Measurements from ENCODE around the gene CHID1.

CHID1 gene

GRCh38 chr11:820655-821511 lies 89.7 kb downstream of the CHID1 start:
- H3K4me3 Mint-ChIP-seq = peak overlapping the region; percentile 85
- no peaks in the 10 kb centered on the region for H3K27me3 Mint-ChIP-seq
- H3K36me3 Mint-ChIP-seq = peaks cover 11% of the 10 kb centered on the region
- H3K4me1 Mint-ChIP-seq = peaks cover 32% of the 10 kb centered on the region
- H3K9me3 Mint-ChIP-seq = no peaks in the 10 kb centered on the region
- H3K27ac Mint-ChIP-seq = peak overlapping the region; percentile 85
- no peak for ATAC-seq

GRCh38 chr11:819943-820649 lies 90.5 kb downstream of the CHID1 start:
- Mint-ChIP-seq H3K9me3 (no peaks in the 10 kb centered on the region), H3K4me3 (peak overlapping the region; percentile 85), H3K36me3 (peaks cover 6% of the 10 kb centered on the region), H3K27ac (peak overlapping the region; percentile 85), H3K27me3 (no peaks in the 10 kb centered on the region), H3K4me1 (peaks cover 32% of the 10 kb centered on the region)
- peak; percentile 90 for ATAC-seq

- peak overlapping the region; percentile 85 for H3K27ac Mint-ChIP-seq
These were observed 91.3 kb downstream of the CHID1 start for GRCh38 chr11:819129-819931.

GRCh38 chr11:818396-819128 lies 92.0 kb downstream of the CHID1 start, which contains the start of gene PNPLA2:
TSS of gene PNPLA2 (plus strand) at chr11:818914. CDS start at chr11:819719, 805 bp downstream.
- no peaks in the 10 kb centered on the region for H3K27me3 Mint-ChIP-seq
- H3K9me3 Mint-ChIP-seq = no peaks in the 10 kb centered on the region
- peaks cover 32% of the 10 kb centered on the region for H3K4me1 Mint-ChIP-seq
- peak; percentile 0 for ATAC-seq
- H3K4me3 Mint-ChIP-seq = peak within 1 kb of the TSS; percentile 85
- peaks cover 6% of the 10 kb centered on the region for H3K36me3 Mint-ChIP-seq
- H3K27ac Mint-ChIP-seq = peak within 1 kb of the TSS; percentile 85

More at GRCh38 chr11:819129-819931, 91.3 kb downstream of the CHID1 start:
- H3K9me3 Mint-ChIP-seq = no peaks in the 10 kb centered on the region
- no peaks in the 10 kb centered on the region for H3K27me3 Mint-ChIP-seq
- H3K4me3 Mint-ChIP-seq = peak overlapping the region; percentile 85
- H3K36me3 Mint-ChIP-seq = no peaks in the 10 kb centered on the region
- peaks cover 32% of the 10 kb centered on the region for H3K4me1 Mint-ChIP-seq
- peak; percentile 86 for ATAC-seq
